OCI-LY1 (cell line): ENCODE measurements around the gene NGF.

ENCODE experiments used
- EZH2 ChIP-seq: fragments of 200-600 bp; sonication (generic), shearing (Covaris generic); IDR thresholded peaks from 2 replicates; pipeline ENCODE4 v1.8.0; 2017; ENCODE audit warnings: borderline replicate concordance, mixed run types, mild to moderate bottlenecking, antibody characterized with exemption, low read length, moderate library complexity, mixed read lengths
- TF ChIP-seq, protein P1 (sequence below): fragments of 200-600 bp; sonication (generic), shearing (Covaris generic); IDR thresholded peaks from 2 replicates; pipeline ENCODE4 v1.5.1; 2017; ENCODE audit warnings: mild to moderate bottlenecking, antibody characterized with exemption, low read length, moderate library complexity, mixed read lengths

DNA sequence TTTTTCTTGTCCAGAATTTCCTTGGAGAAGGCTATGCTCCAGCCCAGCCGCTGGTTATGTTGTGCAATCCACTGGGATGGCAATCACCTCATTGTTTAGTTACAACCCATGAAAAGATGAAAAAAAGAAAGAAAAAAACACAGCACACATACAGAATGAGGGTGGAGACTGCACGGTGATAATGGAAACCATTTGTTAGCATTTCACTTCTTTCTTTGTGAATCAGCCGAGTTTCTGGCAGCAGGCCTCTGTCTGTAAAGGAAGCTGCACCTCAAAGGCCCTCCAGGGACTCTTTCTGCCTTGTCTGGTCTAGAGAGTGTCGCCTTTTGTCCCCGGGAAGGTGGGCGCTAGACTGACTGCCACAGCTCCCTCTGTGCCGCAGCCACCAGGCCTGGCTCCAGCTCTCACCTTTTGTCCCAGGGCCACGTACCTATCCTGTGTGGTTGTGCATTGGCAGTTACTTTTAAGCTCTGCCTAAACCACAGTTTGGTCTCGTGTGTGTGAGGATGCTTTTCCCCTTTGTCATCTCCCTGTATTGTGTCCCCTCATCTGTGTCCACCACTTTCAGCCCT is 35.6 kb downstream of the NGF start:
- TF ChIP-seq, protein P1, sequence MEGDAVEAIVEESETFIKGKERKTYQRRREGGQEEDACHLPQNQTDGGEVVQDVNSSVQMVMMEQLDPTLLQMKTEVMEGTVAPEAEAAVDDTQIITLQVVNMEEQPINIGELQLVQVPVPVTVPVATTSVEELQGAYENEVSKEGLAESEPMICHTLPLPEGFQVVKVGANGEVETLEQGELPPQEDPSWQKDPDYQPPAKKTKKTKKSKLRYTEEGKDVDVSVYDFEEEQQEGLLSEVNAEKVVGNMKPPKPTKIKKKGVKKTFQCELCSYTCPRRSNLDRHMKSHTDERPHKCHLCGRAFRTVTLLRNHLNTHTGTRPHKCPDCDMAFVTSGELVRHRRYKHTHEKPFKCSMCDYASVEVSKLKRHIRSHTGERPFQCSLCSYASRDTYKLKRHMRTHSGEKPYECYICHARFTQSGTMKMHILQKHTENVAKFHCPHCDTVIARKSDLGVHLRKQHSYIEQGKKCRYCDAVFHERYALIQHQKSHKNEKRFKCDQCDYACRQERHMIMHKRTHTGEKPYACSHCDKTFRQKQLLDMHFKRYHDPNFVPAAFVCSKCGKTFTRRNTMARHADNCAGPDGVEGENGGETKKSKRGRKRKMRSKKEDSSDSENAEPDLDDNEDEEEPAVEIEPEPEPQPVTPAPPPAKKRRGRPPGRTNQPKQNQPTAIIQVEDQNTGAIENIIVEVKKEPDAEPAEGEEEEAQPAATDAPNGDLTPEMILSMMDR, result no peak
- TF ChIP-seq EZH2, result no peak
